Endothelial cell (in vitro differentiated cells): ENCODE results near the gene OSBP2. TPM values are rescaled to one million over a fixed set of nuclear protein-coding genes. Genes with fewer than 3 reads are reported as not detected.

Experiments
- DNase-seq: peaks from one replicate; pipeline ENCODE4 v3.0.0; 2021; ENCODE audit warnings: low spot score
- H3K27ac Mint-ChIP-seq: one replicate; pipeline ENCODE4 v1.8.0; 2021; ENCODE audit warnings: mixed read lengths, inconsistent platforms; ENCODE audit not compliant: unreplicated experiment
- H3K27me3 Mint-ChIP-seq: one replicate; pipeline ENCODE4 v1.8.0; 2021; ENCODE audit warnings: mild to moderate bottlenecking, moderate library complexity, mixed read lengths, inconsistent platforms; ENCODE audit not compliant: unreplicated experiment
- H3K36me3 Mint-ChIP-seq: one replicate; pipeline ENCODE4 v1.8.0; 2021; ENCODE audit warnings: mild to moderate bottlenecking, low read depth, mixed read lengths, inconsistent platforms; ENCODE audit not compliant: unreplicated experiment
- H3K4me1 Mint-ChIP-seq: one replicate; pipeline ENCODE4 v1.8.0; 2021; ENCODE audit warnings: mild to moderate bottlenecking, mixed read lengths, inconsistent platforms; ENCODE audit not compliant: unreplicated experiment
- H3K4me3 Mint-ChIP-seq: one replicate; pipeline ENCODE4 v1.8.0; 2021; ENCODE audit warnings: mild to moderate bottlenecking, mixed read lengths, inconsistent platforms; ENCODE audit not compliant: unreplicated experiment
- H3K9me3 Mint-ChIP-seq: one replicate; pipeline ENCODE4 v1.8.0; 2021; ENCODE audit warnings: mixed read lengths, inconsistent platforms; ENCODE audit not compliant: unreplicated experiment
- total RNA-seq: library from RNA; stranded (reverse); fragmentation: NEBNext Ultra II Directional; extraction: Animal tissue kit (Norgen Biotek cat#: 25700); gene quantifications from one replicate; pipeline ENCODE4 v1.2.1, GENCODE V29; 2021; ENCODE audit not compliant: unreplicated experiment
- TF ChIP-seq, protein P1 (sequence below): fragments of 200-600 bp; sonication (generic); IDR thresholded peaks from one replicate; pipeline ENCODE4 v1.5.0; 2021; ENCODE audit warnings: antibody characterized with exemption; ENCODE audit not compliant: unreplicated experiment

Gene OSBP2
- total RNA-seq, 1 donor from 2014 or later: 3.0 TPM

DNA sequence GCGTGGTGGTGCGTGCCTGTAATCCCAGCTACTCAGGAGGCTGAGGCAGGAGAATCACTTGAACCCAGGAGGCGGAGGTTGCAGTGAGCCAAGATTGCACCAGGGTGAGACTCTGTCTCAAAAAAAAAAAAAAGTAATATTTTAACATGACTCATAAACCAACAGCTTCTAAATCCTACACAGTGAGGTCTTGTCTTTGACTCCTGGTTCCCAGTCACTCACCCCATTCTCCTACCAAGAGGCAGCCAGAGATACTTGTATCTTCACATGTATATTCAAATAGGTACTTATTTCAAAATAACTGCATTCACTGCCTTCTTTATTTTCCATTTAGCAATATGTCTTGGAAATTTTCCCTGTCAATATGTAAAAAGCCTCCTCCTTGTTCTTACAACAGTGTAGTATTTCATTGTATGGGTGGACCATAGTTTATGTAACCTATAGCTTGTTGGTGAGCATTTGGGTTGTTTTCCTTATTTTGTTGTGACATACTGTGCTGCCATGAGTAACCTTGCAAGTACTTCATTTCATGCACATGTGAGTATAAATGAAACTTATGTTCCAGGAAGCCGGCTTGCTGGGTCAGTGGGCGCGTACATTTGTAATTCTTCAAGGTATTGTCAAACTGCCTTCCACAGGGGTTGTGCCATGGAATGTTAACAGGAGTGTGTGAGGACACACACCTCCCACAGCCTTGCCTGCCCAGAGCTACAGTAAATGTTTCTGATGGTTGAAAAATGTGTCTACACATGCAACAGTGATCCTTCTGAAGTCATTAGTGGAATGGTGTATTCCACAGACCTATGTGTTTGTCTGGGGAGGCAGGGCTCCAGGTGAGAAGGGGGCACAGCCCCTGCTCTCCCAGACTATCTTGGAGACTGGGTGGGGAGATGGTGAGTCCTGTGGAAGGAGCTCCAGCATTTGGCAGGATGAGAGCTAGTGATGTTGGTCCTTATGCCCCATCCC lies 47.9 kb downstream of the OSBP2 start:
- TF ChIP-seq, protein P1, sequence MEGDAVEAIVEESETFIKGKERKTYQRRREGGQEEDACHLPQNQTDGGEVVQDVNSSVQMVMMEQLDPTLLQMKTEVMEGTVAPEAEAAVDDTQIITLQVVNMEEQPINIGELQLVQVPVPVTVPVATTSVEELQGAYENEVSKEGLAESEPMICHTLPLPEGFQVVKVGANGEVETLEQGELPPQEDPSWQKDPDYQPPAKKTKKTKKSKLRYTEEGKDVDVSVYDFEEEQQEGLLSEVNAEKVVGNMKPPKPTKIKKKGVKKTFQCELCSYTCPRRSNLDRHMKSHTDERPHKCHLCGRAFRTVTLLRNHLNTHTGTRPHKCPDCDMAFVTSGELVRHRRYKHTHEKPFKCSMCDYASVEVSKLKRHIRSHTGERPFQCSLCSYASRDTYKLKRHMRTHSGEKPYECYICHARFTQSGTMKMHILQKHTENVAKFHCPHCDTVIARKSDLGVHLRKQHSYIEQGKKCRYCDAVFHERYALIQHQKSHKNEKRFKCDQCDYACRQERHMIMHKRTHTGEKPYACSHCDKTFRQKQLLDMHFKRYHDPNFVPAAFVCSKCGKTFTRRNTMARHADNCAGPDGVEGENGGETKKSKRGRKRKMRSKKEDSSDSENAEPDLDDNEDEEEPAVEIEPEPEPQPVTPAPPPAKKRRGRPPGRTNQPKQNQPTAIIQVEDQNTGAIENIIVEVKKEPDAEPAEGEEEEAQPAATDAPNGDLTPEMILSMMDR: no peak
- Mint-ChIP-seq H3K27ac (no peak overlapping the region), H3K9me3 (no peaks in the 10 kb centered on the region), H3K4me3 (no peak overlapping the region), H3K36me3 (no peaks in the 10 kb centered on the region), H3K4me1 (peaks cover 11% of the 10 kb centered on the region), H3K27me3 (peaks cover 2% of the 10 kb centered on the region)
- no peak for DNase-seq

DNA sequence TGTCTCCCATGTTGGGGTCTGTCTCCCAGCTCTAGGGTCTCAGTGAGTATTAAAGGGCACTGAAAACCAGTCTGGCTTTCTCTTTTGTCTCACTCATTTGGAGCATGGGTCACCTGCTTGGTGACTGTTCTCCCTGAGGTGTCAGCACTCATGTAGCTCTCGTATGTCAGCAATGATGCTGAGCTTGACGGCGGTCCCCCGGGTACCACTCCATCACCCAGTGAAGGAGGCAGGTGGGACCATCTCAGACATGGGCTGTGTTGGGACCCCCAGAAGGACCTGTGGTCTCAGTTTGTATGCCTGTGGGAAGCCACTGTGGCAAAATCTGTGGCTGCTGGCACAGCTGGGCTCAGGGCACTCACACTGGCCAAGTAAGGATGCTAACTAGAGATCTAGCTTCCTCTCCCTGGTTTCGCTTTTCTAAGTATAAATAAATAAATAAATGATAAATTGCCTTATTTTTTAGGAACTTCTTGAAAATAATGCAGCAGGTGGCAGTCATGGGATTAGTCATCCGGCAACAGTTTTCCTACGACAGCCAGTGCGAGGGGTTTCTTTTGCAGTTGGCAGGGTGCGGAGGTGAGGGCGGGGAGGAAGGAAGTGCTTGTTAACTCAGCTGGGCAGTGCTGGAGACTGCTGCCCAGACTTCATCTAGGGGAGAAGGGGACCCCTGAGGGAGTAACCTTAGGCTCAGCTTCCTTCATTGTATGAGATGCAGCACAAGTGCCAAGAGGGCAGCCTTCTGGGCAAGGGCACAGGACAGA lies 48.8 kb downstream of the OSBP2 start:
- TF ChIP-seq, protein P1: no peak
- DNase-seq: no peak
- Mint-ChIP-seq H3K9me3 (no peaks in the 10 kb centered on the region), H3K27me3 (peaks cover 2% of the 10 kb centered on the region), H3K4me3 (no peak overlapping the region), H3K4me1 (peaks cover 12% of the 10 kb centered on the region), H3K36me3 (no peaks in the 10 kb centered on the region), H3K27ac (no peak overlapping the region)

DNA sequence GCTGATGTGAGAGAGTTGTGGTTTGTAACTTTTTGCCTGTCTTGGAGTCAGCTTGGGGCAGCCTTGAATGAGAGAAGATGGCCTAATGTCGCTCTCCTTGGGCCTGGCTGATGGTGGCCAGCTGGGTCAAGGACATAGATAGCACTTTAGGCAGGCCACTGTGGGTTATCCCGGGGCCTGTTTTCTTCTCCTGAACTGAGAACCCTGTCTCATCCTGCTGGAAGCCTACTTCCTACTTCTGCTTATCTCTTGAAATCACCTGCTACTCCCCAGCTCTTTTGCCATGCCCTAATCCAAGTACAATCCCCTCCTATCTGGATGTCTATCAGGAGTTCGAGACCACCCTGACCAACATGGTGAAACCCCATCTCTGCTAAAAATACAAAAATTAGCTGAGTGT lies 49.5 kb downstream of the OSBP2 start:
- no peak overlapping the region for H3K27ac Mint-ChIP-seq
- DNase-seq: no peak
- peaks cover 2% of the 10 kb centered on the region for H3K27me3 Mint-ChIP-seq
- TF ChIP-seq, protein P1: no peak
- no peaks in the 10 kb centered on the region for H3K9me3 Mint-ChIP-seq
- H3K36me3 Mint-ChIP-seq: no peaks in the 10 kb centered on the region
- H3K4me3 Mint-ChIP-seq: no peak overlapping the region
- H3K4me1 Mint-ChIP-seq: peaks cover 12% of the 10 kb centered on the region

DNA sequence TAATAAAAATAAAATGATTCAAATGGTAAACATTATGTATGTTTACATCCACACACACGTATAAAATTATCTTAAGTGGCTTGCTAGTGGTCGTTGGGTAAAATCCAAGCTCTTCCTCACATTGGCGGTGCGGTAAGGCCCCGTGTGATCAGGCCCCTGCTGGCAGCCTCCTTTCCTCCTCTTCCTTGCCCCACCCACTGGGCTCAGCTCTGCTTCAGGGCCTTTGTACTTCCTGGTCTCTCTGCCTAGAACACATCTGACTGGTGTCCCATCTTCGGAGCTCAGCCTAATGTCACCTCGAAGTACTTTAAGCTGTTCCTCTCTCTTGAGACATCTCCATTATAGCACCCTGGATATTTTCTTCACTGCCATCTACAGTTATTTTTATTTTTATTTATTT lies 52.8 kb downstream of the OSBP2 start:
- H3K9me3 Mint-ChIP-seq: no peaks in the 10 kb centered on the region
- no peak for DNase-seq
- no peak overlapping the region for H3K4me3 Mint-ChIP-seq
- H3K36me3 Mint-ChIP-seq: no peaks in the 10 kb centered on the region
- H3K27ac Mint-ChIP-seq: no peak overlapping the region
- peaks cover 12% of the 10 kb centered on the region for H3K4me1 Mint-ChIP-seq
- TF ChIP-seq, protein P1: no peak
- no peaks in the 10 kb centered on the region for H3K27me3 Mint-ChIP-seq
